ENCODE results near the gene GCNT1. TPM values are rescaled to one million over a fixed set of nuclear protein-coding genes. Genes with fewer than 3 reads are reported as not detected.
A peak's percentile ranks its signal among the peaks of the same experiment; 100 is the strongest.

GCNT1 gene
- total and polyA plus RNA-seq, 2 of the 13 experiments (the other 11 are each of a cell fraction or from before 2014, with no cell fraction given), result 0.55 to 1.7 TPM

GRCh38 chr9:76456202-76456926 lies 2.6 kb upstream of the GCNT1 start (continued):
- 0 out of 4 replicates have a peak, but pooled peaks of 1 of the 2 experiments have one; percentile 31 for TF ChIP-seq HMGXB4 (CRISPR knock-in tag; IDR thresholded peaks at IDR 0.05; ENCODE audit: borderline replicate concordance in 1 of 2, low read depth in 1 of 2)
- peak; percentile 55; the same call in 1 of the 2 replicates for TF ChIP-seq CREM (IDR thresholded peaks at IDR 0.05)
- TF ChIP-seq CREM (CRISPR knock-in tag; IDR thresholded peaks at IDR 0.05), result no peak
- TF ChIP-seq SKI (IDR thresholded peaks at IDR 0.05; ENCODE audit: partially characterized antibody), result peak; percentile 35
- no peak for TF ChIP-seq KDM5A (IDR thresholded peaks at IDR 0.05; ENCODE audit: borderline replicate concordance, low read length)
- TF ChIP-seq CENPT (CRISPR knock-in tag; IDR thresholded peaks at IDR 0.05; ENCODE audit: low read depth), result no peak

- ATAC-seq, result peak; percentile 61
- BruUV-seq (replicated peaks), result no TSS peak
- POLR2A ChIA-PET, result no interaction called here
Observed at GRCh38 chr9:76459694-76460635, 983 bp downstream of the GCNT1 start.

More at GRCh38 chr9:76459694-76460635, 983 bp downstream of the GCNT1 start:
- Histone ChIP-seq H3K79me2 (ENCODE audit: insufficient read depth, low read length) (no peaks in the 10 kb centered on the region), H3K9ac (ENCODE audit: insufficient read depth, low read depth, low read length) (0 out of 2 replicates have a peak overlapping the region, but pooled peaks have one; percentile 3), H3K4me2 (ENCODE audit: low read depth, low read length) (peak overlapping the region; percentile 93), H3K4me1 (ENCODE audit: insufficient read depth, low read length) (peaks cover 40% of the 10 kb centered on the region), H3K36me3 (replicated peaks in 1 of 2; ENCODE audit: control insufficient read depth in 1 of 2, insufficient read depth in 2 of 2, low read length in 2 of 2) (no peaks in the 10 kb centered on the region), H4K20me1 (ENCODE audit: insufficient read depth, low read length) (no peaks in the 10 kb centered on the region), H3K9me3 (ENCODE audit: low read length) (no peaks in the 10 kb centered on the region), H2AFZ (ENCODE audit: low read length) (no peak overlapping the region), H3K27me3 (ENCODE audit: control insufficient read depth in 1 of 2, insufficient read depth in 2 of 2, low read length in 2 of 2) (peaks cover 0 to 19% of the 10 kb centered on the region in 2 experiments; a peak in 1 of 5 replicates), H3K27ac (ENCODE audit: extremely low read length, insufficient read depth, low read length) (no peak overlapping the region), H3K4me3 (replicated peaks in 1 of 3; ENCODE audit: insufficient read depth in 1 of 3, low read depth in 2 of 3, low read length in 3 of 3) (peak overlapping the region; percentile 49 to 74 (median 71))
- 3% methylated on average over 32 of the region's 32 CpGs for WGBS (ENCODE audit: low lambda C conversion rate)
- intact Hi-C loops (cut with micrococcal nuclease; ENCODE audit: unreplicated experiment) (loop anchor here (2.0 kb wide), 1 partner anchor 65 kb away; the partner anchor contains the start of gene RFK), in situ Hi-C loops (cut with HindIII; ENCODE audit: extremely low pct_ligation_motif_present, low pct_unique_long_range_greater_than_20kb) (no loop called here)
- peak; percentile 13 for DNase-seq (ENCODE audit: low spot score)
- CTCF ChIA-PET (ENCODE audit: low intra/inter-chr PET ratio, low total read pairs), result no interaction called here
- no peak for FAIRE-seq
- TF ChIP-seq CEBPG (CRISPR knock-in tag; IDR thresholded peaks at IDR 0.05) (peak; percentile 36; the same call in 1 of the 2 replicates), ZNF512B (CRISPR knock-in tag; IDR thresholded peaks at IDR 0.05; ENCODE audit: borderline replicate concordance) (peak; percentile 29; the same call in 1 of the 2 replicates), CEBPB (IDR thresholded peaks at IDR 0.05; ENCODE audit: borderline replicate concordance, low read depth, low read length) (peak; percentile 31; the same call in 1 of the 2 replicates), AKAP8 (CRISPR knock-in tag; IDR thresholded peaks at IDR 0.05) (no peak), ZNF761 (CRISPR knock-in tag; conservative IDR thresholded peaks at IDR 0.05) (0 out of 2 replicates have a peak, but pooled peaks have one; percentile 29), ZNF333 (CRISPR knock-in tag; IDR thresholded peaks at IDR 0.05; ENCODE audit: borderline replicate concordance) (no peak), ZNF430 (CRISPR knock-in tag; IDR thresholded peaks at IDR 0.05) (0 out of 2 replicates have a peak, but pooled peaks have one; percentile 29), HNRNPLL (IDR thresholded peaks at IDR 0.05; ENCODE audit: low read depth, low read length, poor library complexity, severe bottlenecking) (peak; percentile 83)
